ENCODE data around the gene STMP1. TPM values are rescaled to one million over a fixed set of nuclear protein-coding genes. Genes with fewer than 3 reads are reported as not detected.

Gene STMP1
- total and polyA plus RNA-seq, 7 donors = 10.2 to 56.5 (median 23.8) TPM

DNA sequence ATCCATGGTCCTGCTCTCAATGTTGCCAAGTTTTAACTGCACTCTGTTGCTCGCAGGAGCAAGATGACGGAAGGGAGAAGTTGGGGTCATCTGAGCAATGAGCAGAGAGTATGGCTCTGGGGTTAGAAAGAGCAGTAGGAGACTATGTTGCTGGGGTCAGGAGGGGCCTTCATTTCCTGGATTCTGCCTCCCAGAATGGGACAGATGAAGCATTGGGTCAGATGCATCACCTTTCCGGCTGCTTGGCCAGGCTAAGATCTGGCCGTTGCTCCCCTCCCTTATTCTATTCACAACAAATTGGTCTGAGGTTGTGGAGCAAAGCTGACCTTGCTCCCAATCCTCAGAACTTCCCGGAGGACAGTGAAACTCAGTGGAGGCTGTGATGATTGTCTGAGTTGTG lies 22.4 kb downstream of the STMP1 start:
- intact Hi-C loops (cut with DNase I) = no loop called here
- TF ChIP-seq POLR2A (IDR thresholded peaks at IDR 0.05) (no peak), EP300 (IDR thresholded peaks at IDR 0.05) (no peak), POLR2AphosphoS5 (IDR thresholded peaks at IDR 0.05) (no peak)
- TF ChIP-seq, protein P1, sequence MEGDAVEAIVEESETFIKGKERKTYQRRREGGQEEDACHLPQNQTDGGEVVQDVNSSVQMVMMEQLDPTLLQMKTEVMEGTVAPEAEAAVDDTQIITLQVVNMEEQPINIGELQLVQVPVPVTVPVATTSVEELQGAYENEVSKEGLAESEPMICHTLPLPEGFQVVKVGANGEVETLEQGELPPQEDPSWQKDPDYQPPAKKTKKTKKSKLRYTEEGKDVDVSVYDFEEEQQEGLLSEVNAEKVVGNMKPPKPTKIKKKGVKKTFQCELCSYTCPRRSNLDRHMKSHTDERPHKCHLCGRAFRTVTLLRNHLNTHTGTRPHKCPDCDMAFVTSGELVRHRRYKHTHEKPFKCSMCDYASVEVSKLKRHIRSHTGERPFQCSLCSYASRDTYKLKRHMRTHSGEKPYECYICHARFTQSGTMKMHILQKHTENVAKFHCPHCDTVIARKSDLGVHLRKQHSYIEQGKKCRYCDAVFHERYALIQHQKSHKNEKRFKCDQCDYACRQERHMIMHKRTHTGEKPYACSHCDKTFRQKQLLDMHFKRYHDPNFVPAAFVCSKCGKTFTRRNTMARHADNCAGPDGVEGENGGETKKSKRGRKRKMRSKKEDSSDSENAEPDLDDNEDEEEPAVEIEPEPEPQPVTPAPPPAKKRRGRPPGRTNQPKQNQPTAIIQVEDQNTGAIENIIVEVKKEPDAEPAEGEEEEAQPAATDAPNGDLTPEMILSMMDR (IDR thresholded peaks at IDR 0.05) = no peak

DNA sequence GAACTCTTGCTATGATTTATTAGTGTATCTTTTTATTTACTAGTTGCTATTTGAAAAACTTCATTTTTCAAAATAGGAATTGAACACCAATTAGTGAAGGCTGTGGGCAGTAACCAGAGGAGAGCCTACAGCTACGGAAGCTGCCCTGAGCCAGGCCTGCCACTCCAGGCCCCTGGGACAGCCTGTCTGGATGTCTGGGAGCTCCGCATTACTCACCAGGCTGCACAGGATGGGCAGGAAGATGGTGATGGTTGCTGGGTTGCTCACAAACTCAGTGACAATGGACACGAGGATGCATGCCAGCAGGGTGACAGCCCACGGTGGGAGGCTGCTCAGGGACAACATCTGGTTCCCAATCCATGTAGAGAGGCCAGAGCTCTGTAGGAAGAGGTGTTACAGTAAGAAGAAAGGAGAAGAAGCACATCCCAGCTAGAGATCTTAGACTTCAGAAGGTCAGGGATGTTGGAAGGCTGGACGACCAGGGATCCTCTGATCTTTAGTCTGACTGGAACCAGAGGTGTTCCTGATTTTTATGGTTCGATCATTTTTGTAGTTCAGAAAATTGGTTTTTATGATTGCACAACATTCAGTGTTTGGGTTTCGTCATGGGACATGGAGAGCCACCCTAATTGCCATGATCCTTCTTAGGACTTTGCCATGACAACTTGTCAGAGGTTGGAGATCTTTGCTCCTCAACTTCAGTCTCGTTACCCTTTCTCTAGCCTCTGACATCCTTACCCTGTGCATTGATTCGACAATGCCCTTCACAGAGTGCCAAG lies 23.2 kb downstream of the STMP1 start:
- H3K36me3 ChIP-seq = peaks cover 0 to 22% (median 0%) of the 10 kb centered on the region in 4 donors
- intact Hi-C loops (cut with DNase I) = no loop called here
- no peak for DNase-seq
- TF ChIP-seq, protein P1 (IDR thresholded peaks at IDR 0.05) = no peak
- TF ChIP-seq POLR2A (IDR thresholded peaks at IDR 0.05) (no peak), EP300 (IDR thresholded peaks at IDR 0.05) (no peak), POLR2AphosphoS5 (IDR thresholded peaks at IDR 0.05) (no peak)
- H3K27ac ChIP-seq = no peak overlapping the region
- no peaks in the 10 kb centered on the region for H3K27me3 ChIP-seq
- H3K9me3 ChIP-seq = no peaks in the 10 kb centered on the region
- no peak overlapping the region for H3K4me3 ChIP-seq
- H3K4me1 ChIP-seq = peaks cover 0 to 28% (median 20%) of the 10 kb centered on the region in 4 donors
- WGBS, 2 donors = 90 to 94% methylated on average over 9 of the region's 9 CpGs

More for the DNA sequence above, 22.4 kb downstream of the STMP1 start:
- Histone ChIP-seq H3K4me3 (no peak overlapping the region), H3K9me3 (no peaks in the 10 kb centered on the region), H3K36me3 (peaks cover 0 to 20% (median 0%) of the 10 kb centered on the region in 4 donors), H3K27ac (no peak overlapping the region), H3K4me1 (peaks cover 0 to 28% (median 20%) of the 10 kb centered on the region in 4 donors), H3K27me3 (no peaks in the 10 kb centered on the region)
- no peak for DNase-seq
- 92 to 93% methylated on average over 5 of the region's 5 CpGs for WGBS, 2 donors

DNA sequence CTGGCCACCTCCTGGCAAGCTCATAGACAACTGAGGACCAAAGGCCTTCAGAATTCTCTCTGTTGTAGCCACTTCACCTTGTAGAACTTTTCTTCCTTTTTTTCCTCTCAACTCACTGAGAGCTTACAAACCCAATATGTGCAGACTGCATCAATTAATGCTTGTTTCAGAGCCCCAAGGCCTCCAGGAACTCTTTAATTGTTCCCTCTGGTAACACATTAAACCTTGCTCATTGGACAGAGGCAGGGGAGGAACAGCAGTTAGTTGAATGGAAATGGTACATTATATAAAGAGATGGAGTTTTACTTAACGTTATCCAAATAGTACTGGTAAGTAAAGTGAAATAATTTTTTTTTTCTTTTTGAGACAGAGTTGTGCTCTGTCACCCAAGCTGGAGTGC lies 25.2 kb downstream of the STMP1 start:
- no peak overlapping the region for H3K4me3 ChIP-seq
- H3K36me3 ChIP-seq = peaks cover 0 to 34% (median 3%) of the 10 kb centered on the region in 4 donors
- 0% methylated on average over 1 of the region's 1 CpG for WGBS, 2 donors
- intact Hi-C loops (cut with DNase I) = no loop called here
- DNase-seq = no peak
- TF ChIP-seq POLR2A (IDR thresholded peaks at IDR 0.05) (no peak), POLR2AphosphoS5 (IDR thresholded peaks at IDR 0.05) (no peak), EP300 (IDR thresholded peaks at IDR 0.05) (no peak)
- TF ChIP-seq, protein P1 (IDR thresholded peaks at IDR 0.05) = no peak
- peaks cover 0 to 15% (median 8%) of the 10 kb centered on the region in 4 donors for H3K4me1 ChIP-seq
- no peaks in the 10 kb centered on the region for H3K9me3 ChIP-seq
- H3K27ac ChIP-seq = no peak overlapping the region
- no peaks in the 10 kb centered on the region for H3K27me3 ChIP-seq

DNA sequence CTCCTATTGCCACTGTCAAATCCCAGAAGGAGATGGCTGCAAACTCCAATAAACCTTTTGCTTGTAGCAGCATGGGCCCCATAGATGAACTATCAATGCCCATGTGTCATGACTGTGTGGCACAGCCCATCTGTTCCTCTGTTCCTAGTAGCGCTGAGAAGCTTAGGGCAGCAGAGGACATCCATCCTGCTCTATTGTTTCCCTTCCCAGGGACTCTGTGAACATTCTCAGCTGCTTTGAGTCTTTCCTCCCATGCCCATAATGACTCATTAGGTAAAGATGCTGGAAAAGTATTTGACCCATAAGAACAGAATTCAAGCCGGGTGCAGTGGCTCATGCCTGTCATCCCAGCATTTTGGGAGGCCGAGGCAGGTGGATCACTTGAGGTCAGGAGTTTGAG lies 28.3 kb downstream of the STMP1 start:
- peaks cover 0 to 45% (median 3%) of the 10 kb centered on the region in 4 donors for H3K36me3 ChIP-seq
- H3K9me3 ChIP-seq = no peaks in the 10 kb centered on the region
- no peak for TF ChIP-seq POLR2A (IDR thresholded peaks at IDR 0.05)
- TF ChIP-seq POLR2AphosphoS5 (IDR thresholded peaks at IDR 0.05) = no peak
- TF ChIP-seq, protein P1 (IDR thresholded peaks at IDR 0.05) = no peak
- TF ChIP-seq EP300 (IDR thresholded peaks at IDR 0.05) = no peak
- 97 to 98% methylated on average over 3 of the region's 3 CpGs for WGBS, 2 donors
- DNase-seq = no peak
- H3K27ac ChIP-seq = no peak overlapping the region
- intact Hi-C loops (cut with DNase I) = no loop called here
- no peaks in the 10 kb centered on the region for H3K4me1 ChIP-seq
- no peak overlapping the region for H3K4me3 ChIP-seq
- no peaks in the 10 kb centered on the region for H3K27me3 ChIP-seq

Measured in sigmoid colon (tissue), 7 donors.